DOHH2 (cell line): ENCODE data around the gene COL19A1.

ENCODE experiments used
- H3F3A ChIP-seq: fragments of 200-600 bp; sonication (generic), shearing (Covaris generic); 2 replicates; pipeline ENCODE4 v1.6.0; 2016; ENCODE audit warnings: antibody characterized with exemption, mild to moderate bottlenecking; ENCODE audit not compliant: control insufficient read depth, insufficient read depth
- H3K27ac ChIP-seq: fragments of 200-600 bp; sonication (generic); 2 replicates; pipeline ENCODE4 v1.5.1; 2014; ENCODE audit warnings: low read depth, mild to moderate bottlenecking, low read length, moderate library complexity
- H3K27me3 ChIP-seq: fragments of 200-600 bp; sonication (generic); 2 replicates; pipeline ENCODE4 v1.6.1; 2014; ENCODE audit warnings: mild to moderate bottlenecking, low read length, mixed read lengths; ENCODE audit not compliant: control insufficient read depth
- H3K36me3 ChIP-seq: fragments of 200-600 bp; sonication (generic); 2 replicates; pipeline ENCODE4 v1.6.1; 2014; ENCODE audit warnings: mild to moderate bottlenecking, low read length, moderate library complexity, mixed read lengths; ENCODE audit not compliant: control insufficient read depth
- H3K4me1 ChIP-seq: fragments of 200-600 bp; sonication (generic); 2 replicates; pipeline ENCODE4 v1.6.1; 2014; ENCODE audit warnings: mild to moderate bottlenecking, low read length, mixed read lengths; ENCODE audit not compliant: control insufficient read depth
- H3K4me2 ChIP-seq: fragments of 200-600 bp; sonication (generic); 2 replicates; pipeline ENCODE4 v1.6.0; 2014; ENCODE audit warnings: mild to moderate bottlenecking, low read length, moderate library complexity
- H3K4me3 ChIP-seq: fragments of 200-600 bp; sonication (generic); 2 replicates; pipeline ENCODE4 v1.5.1; 2014; ENCODE audit warnings: mild to moderate bottlenecking, low read length, mixed read lengths
- H3K79me2 ChIP-seq: fragments of 200-600 bp; sonication (generic); 2 replicates; pipeline ENCODE4 v1.6.1; 2014; ENCODE audit warnings: mild to moderate bottlenecking, low read length, mixed read lengths; ENCODE audit not compliant: control insufficient read depth
- H3K9me2 ChIP-seq: fragments of 200-600 bp; sonication (generic); replicated peaks from 2 replicates; pipeline ENCODE4 v1.6.1; 2014; ENCODE audit warnings: mild to moderate bottlenecking, low read length, mixed read lengths; ENCODE audit not compliant: control insufficient read depth
- H3K9me3 ChIP-seq: fragments of 200-600 bp; sonication (generic); 2 replicates; pipeline ENCODE4 v1.6.1; 2014; ENCODE audit warnings: antibody characterized with exemption, low read length, mixed read lengths; ENCODE audit not compliant: control insufficient read depth, insufficient read depth
- H4K20me1 ChIP-seq: fragments of 200-600 bp; sonication (generic); 2 replicates; pipeline ENCODE4 v1.6.0; 2014; ENCODE audit warnings: low read depth, mild to moderate bottlenecking, antibody characterized with exemption, low read length, moderate library complexity; ENCODE audit not compliant: control insufficient read depth, insufficient read depth
- EZH2phosphoT487 ChIP-seq: fragments of 200-600 bp; sonication (generic); IDR thresholded peaks from 2 replicates; pipeline ENCODE4 v1.6.1; 2017; ENCODE audit warnings: borderline replicate concordance, mild to moderate bottlenecking, antibody characterized with exemption, low read length, moderate library complexity, mixed read lengths
- TF ChIP-seq, protein P1 (sequence below): fragments of 200-600 bp; sonication (generic); IDR thresholded peaks from one replicate; pipeline ENCODE4 v1.5.1; 2014; ENCODE audit warnings: antibody characterized with exemption, mild to moderate bottlenecking, low read depth, low read length; ENCODE audit not compliant: poor library complexity, severe bottlenecking

The COL19A1 gene

DNA sequence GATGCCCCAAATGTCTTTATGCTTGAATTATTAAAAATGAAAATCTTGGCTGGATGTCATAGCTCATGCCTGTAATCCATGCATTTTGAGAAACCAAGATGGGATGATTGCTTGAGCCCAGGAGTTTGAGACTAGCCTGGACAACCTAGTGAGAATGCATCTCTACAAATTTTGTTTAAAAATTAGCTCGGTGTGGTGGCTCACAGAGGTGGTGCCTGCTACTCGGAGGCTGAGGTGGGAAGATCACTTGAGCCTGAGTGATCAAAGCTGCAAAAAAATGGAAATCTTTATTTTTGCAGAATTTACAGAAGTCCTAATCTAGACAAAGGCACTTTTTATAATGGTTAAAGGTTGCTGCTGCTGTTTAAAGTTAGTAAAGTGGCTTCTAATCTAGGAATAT, 20.0 kb upstream of the COL19A1 start:
- no peaks in the 10 kb centered on the region for H3K9me2 ChIP-seq
- no peak overlapping the region for H3K27ac ChIP-seq
- no peaks in the 10 kb centered on the region for H4K20me1 ChIP-seq
- no peaks in the 10 kb centered on the region for H3K36me3 ChIP-seq
- no peaks in the 10 kb centered on the region for H3K4me1 ChIP-seq
- H3K4me2 ChIP-seq = no peak overlapping the region
- no peaks in the 10 kb centered on the region for H3K79me2 ChIP-seq
- no peaks in the 10 kb centered on the region for H3K9me3 ChIP-seq
- no peak overlapping the region for H3K4me3 ChIP-seq
- H3K27me3 ChIP-seq = no peaks in the 10 kb centered on the region
- no peaks in the 10 kb centered on the region for H3F3A ChIP-seq
- TF ChIP-seq, protein P1, sequence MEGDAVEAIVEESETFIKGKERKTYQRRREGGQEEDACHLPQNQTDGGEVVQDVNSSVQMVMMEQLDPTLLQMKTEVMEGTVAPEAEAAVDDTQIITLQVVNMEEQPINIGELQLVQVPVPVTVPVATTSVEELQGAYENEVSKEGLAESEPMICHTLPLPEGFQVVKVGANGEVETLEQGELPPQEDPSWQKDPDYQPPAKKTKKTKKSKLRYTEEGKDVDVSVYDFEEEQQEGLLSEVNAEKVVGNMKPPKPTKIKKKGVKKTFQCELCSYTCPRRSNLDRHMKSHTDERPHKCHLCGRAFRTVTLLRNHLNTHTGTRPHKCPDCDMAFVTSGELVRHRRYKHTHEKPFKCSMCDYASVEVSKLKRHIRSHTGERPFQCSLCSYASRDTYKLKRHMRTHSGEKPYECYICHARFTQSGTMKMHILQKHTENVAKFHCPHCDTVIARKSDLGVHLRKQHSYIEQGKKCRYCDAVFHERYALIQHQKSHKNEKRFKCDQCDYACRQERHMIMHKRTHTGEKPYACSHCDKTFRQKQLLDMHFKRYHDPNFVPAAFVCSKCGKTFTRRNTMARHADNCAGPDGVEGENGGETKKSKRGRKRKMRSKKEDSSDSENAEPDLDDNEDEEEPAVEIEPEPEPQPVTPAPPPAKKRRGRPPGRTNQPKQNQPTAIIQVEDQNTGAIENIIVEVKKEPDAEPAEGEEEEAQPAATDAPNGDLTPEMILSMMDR = no peak
- no peak for TF ChIP-seq EZH2phosphoT487

DNA sequence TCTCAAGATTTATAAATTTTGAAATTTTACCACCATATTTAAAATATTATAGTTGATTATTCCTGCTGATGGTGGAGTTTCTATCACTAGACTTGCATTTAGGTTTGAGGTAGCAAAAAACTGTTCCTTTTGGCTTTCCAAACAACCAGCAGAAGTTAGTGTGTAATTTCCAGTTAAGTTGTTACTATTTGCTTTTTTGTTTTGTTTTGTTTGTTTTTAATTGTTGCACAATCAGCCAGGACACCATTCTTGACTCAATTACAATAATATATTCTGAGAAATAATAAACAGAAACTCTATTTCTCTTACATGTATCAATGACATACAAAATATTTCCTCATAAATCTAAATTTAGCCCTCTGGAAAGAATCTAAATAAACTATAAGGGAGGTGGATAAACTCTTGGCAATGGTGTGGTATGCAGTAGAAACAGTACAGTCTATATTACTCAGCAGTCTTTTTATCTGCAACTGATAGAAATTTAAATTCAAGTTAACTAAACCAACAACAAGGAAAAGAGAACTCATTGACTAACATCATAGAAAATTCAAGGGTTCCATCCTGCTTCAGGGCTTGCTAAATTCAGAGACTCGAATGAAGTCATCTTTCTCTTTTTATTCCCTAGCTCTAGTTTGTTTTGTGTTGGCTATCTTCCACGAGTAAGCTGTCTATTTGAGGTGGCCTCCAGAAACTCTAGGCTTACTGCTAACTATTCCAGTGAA, 19.4 kb upstream of the COL19A1 start:
- Histone ChIP-seq H3K27ac (no peak overlapping the region), H3K4me1 (no peaks in the 10 kb centered on the region)

DNA sequence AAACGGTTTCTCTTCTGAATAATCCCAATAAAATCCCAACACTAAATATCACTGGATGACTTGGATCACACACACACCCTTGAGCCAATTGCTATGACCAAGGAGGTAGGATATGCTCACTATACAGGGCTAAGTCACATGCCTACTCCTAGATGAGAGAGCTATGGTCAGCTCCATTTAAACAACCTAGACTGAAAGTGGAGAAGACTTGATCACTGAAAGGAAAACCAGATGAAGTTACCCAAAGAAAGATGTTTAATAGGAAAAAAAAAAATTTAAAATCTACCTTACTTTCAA, 18.9 kb upstream of the COL19A1 start:
- TF ChIP-seq EZH2phosphoT487 = no peak
- TF ChIP-seq, protein P1 = no peak

More for the DNA sequence above, 19.4 kb upstream of the COL19A1 start:
- H3F3A ChIP-seq = no peaks in the 10 kb centered on the region
- TF ChIP-seq EZH2phosphoT487 = no peak
- TF ChIP-seq, protein P1 = no peak
- H3K9me2 ChIP-seq = no peaks in the 10 kb centered on the region
- no peaks in the 10 kb centered on the region for H3K9me3 ChIP-seq
- no peak overlapping the region for H3K4me3 ChIP-seq
- no peak overlapping the region for H3K4me2 ChIP-seq
- no peaks in the 10 kb centered on the region for H4K20me1 ChIP-seq
- no peaks in the 10 kb centered on the region for H3K27me3 ChIP-seq
- H3K36me3 ChIP-seq = no peaks in the 10 kb centered on the region
- H3K79me2 ChIP-seq = no peaks in the 10 kb centered on the region

More for the DNA sequence above, 18.9 kb upstream of the COL19A1 start:
- H3K4me1 ChIP-seq = no peaks in the 10 kb centered on the region
- no peaks in the 10 kb centered on the region for H3F3A ChIP-seq
- no peaks in the 10 kb centered on the region for H3K9me3 ChIP-seq
- no peaks in the 10 kb centered on the region for H3K9me2 ChIP-seq
- no peak overlapping the region for H3K27ac ChIP-seq
- no peaks in the 10 kb centered on the region for H3K27me3 ChIP-seq
- no peaks in the 10 kb centered on the region for H4K20me1 ChIP-seq
- H3K36me3 ChIP-seq = no peaks in the 10 kb centered on the region
- no peak overlapping the region for H3K4me2 ChIP-seq
- H3K4me3 ChIP-seq = no peak overlapping the region
- no peaks in the 10 kb centered on the region for H3K79me2 ChIP-seq
